Immature natural killer cell (primary cell): Measurements from ENCODE around the gene POU6F2. TPM values are rescaled to one million over a fixed set of nuclear protein-coding genes. Genes with fewer than 3 reads are reported as not detected.

Source experiments
- DNase-seq, 3 donors: peaks; one replicate each; pipeline ENCODE4 v3.0.0; 2022; ENCODE audit warnings: mixed read lengths in 1 of 3
- H3K27ac Mint-ChIP-seq, 6 donors: one replicate each; pipeline ENCODE4 v1.8.0; 2020; ENCODE audit warnings: mixed read lengths in 6 of 6, mild to moderate bottlenecking in 5 of 6, inconsistent platforms in 4 of 6, moderate library complexity in 3 of 6
- H3K27me3 Mint-ChIP-seq, 3 donors: one replicate each; pipeline ENCODE4 v1.8.0; 2020 to 2021; ENCODE audit warnings: low read depth in 3 of 3, mild to moderate bottlenecking in 3 of 3, mixed read lengths in 3 of 3, moderate library complexity in 3 of 3, inconsistent platforms in 1 of 3
- H3K36me3 Mint-ChIP-seq, 3 donors: one replicate each; pipeline ENCODE4 v1.8.0; 2020; ENCODE audit warnings: mixed read lengths in 3 of 3, inconsistent platforms in 2 of 3, mild to moderate bottlenecking in 2 of 3
- H3K4me1 Mint-ChIP-seq, 2 donors: one replicate each; pipeline ENCODE4 v1.8.0; 2020; ENCODE audit warnings: inconsistent platforms in 2 of 2, mild to moderate bottlenecking in 2 of 2, mixed read lengths in 2 of 2, moderate library complexity in 1 of 2
- H3K4me3 Mint-ChIP-seq, 5 donors: one replicate each; pipeline ENCODE4 v1.8.0; 2020; ENCODE audit warnings: mild to moderate bottlenecking in 5 of 5, mixed read lengths in 5 of 5, inconsistent platforms in 3 of 5, moderate library complexity in 3 of 5
- H3K9me3 Mint-ChIP-seq, 6 donors: one replicate each; pipeline ENCODE4 v1.8.0; 2020; ENCODE audit warnings: mild to moderate bottlenecking in 6 of 6, mixed read lengths in 6 of 6, inconsistent platforms in 4 of 6, moderate library complexity in 3 of 6
- polyA plus RNA-seq, 3 donors: library from polyadenylated mRNA; unstranded; fragments of 300-500 nt; fragmentation: Illumina TruSeq; gene quantifications; one replicate each; pipeline ENCODE4 v1.2.3, GENCODE V29; 2021

Gene POU6F2
- polyA plus RNA-seq, 3 donors from 2014 or later: not detected

GRCh38 chr7:39202041-39202440 is 224.3 kb downstream of the POU6F2 start:
- peaks cover 1 to 5% (median 1%) of the 10 kb centered on the region in 3 donors for H3K27me3 Mint-ChIP-seq
- no peaks in the 10 kb centered on the region for H3K4me1 Mint-ChIP-seq
- H3K27ac Mint-ChIP-seq: no peak overlapping the region
- H3K4me3 Mint-ChIP-seq: no peak overlapping the region
- no peak for DNase-seq
- H3K9me3 Mint-ChIP-seq: no peaks in the 10 kb centered on the region
- no peaks in the 10 kb centered on the region for H3K36me3 Mint-ChIP-seq

GRCh38 chr7:39210362-39210761 is 232.7 kb downstream of the POU6F2 start:
- Mint-ChIP-seq H3K27ac (no peak overlapping the region), H3K27me3 (peaks cover 3 to 9% (median 4%) of the 10 kb centered on the region in 3 donors), H3K4me3 (no peak overlapping the region), H3K4me1 (no peaks in the 10 kb centered on the region), H3K9me3 (peaks cover 0 to 2% (median 0%) of the 10 kb centered on the region in 6 donors), H3K36me3 (no peaks in the 10 kb centered on the region)
- DNase-seq: no peak

- DNase-seq: no peak
- Mint-ChIP-seq H3K27ac (no peak overlapping the region), H3K27me3 (peaks cover 3 to 9% (median 4%) of the 10 kb centered on the region in 3 donors), H3K4me3 (no peak overlapping the region), H3K36me3 (no peaks in the 10 kb centered on the region), H3K9me3 (peaks cover 0 to 2% (median 0%) of the 10 kb centered on the region in 6 donors), H3K4me1 (no peaks in the 10 kb centered on the region)
These were observed 233.9 kb downstream of the POU6F2 start for GRCh38 chr7:39211581-39211980.

- no peak for DNase-seq
- Mint-ChIP-seq H3K9me3 (peaks cover 0 to 2% (median 0%) of the 10 kb centered on the region in 6 donors), H3K36me3 (no peaks in the 10 kb centered on the region), H3K27me3 (peaks cover 3 to 9% (median 3%) of the 10 kb centered on the region in 3 donors), H3K4me1 (no peaks in the 10 kb centered on the region), H3K4me3 (no peak overlapping the region), H3K27ac (no peak overlapping the region)
These were observed 235.2 kb downstream of the POU6F2 start for GRCh38 chr7:39212876-39213275.

GRCh38 chr7:39217783-39218182 is 240.1 kb downstream of the POU6F2 start:
- H3K9me3 Mint-ChIP-seq: no peaks in the 10 kb centered on the region
- DNase-seq: no peak
- H3K36me3 Mint-ChIP-seq: no peaks in the 10 kb centered on the region
- no peaks in the 10 kb centered on the region for H3K4me1 Mint-ChIP-seq
- H3K27me3 Mint-ChIP-seq: peaks cover 2 to 4% (median 3%) of the 10 kb centered on the region in 3 donors
- H3K27ac Mint-ChIP-seq: no peak overlapping the region
- H3K4me3 Mint-ChIP-seq: no peak overlapping the region

GRCh38 chr7:39219869-39220268 is 242.2 kb downstream of the POU6F2 start:
- Mint-ChIP-seq H3K27ac (no peak overlapping the region), H3K4me1 (no peaks in the 10 kb centered on the region), H3K9me3 (no peaks in the 10 kb centered on the region), H3K36me3 (no peaks in the 10 kb centered on the region), H3K4me3 (no peak overlapping the region), H3K27me3 (peaks cover 0 to 3% (median 0%) of the 10 kb centered on the region in 3 donors)
- DNase-seq: no peak

GRCh38 chr7:39221901-39222300 is 244.2 kb downstream of the POU6F2 start:
- Mint-ChIP-seq H3K9me3 (no peaks in the 10 kb centered on the region), H3K36me3 (no peaks in the 10 kb centered on the region), H3K27ac (no peak overlapping the region), H3K4me3 (no peak overlapping the region), H3K27me3 (peaks cover 0 to 3% (median 0%) of the 10 kb centered on the region in 3 donors), H3K4me1 (no peaks in the 10 kb centered on the region)
- DNase-seq: no peak

GRCh38 chr7:39228946-39229345 is 251.2 kb downstream of the POU6F2 start:
- Mint-ChIP-seq H3K36me3 (no peaks in the 10 kb centered on the region), H3K27me3 (peaks cover 0 to 3% (median 2%) of the 10 kb centered on the region in 3 donors), H3K4me3 (no peak overlapping the region), H3K27ac (no peak overlapping the region), H3K4me1 (no peaks in the 10 kb centered on the region), H3K9me3 (no peaks in the 10 kb centered on the region)
- DNase-seq: no peak

GRCh38 chr7:39233851-39234529 is 256.3 kb downstream of the POU6F2 start:
- Mint-ChIP-seq H3K9me3 (peaks cover 0 to 3% (median 0%) of the 10 kb centered on the region in 6 donors), H3K36me3 (no peaks in the 10 kb centered on the region), H3K4me3 (no peak overlapping the region), H3K4me1 (no peaks in the 10 kb centered on the region), H3K27me3 (peaks cover 2 to 3% (median 2%) of the 10 kb centered on the region in 3 donors), H3K27ac (no peak overlapping the region)
- DNase-seq: no peak

GRCh38 chr7:39238234-39238869 is 260.6 kb downstream of the POU6F2 start:
- no peak overlapping the region for H3K27ac Mint-ChIP-seq
- no peaks in the 10 kb centered on the region for H3K4me1 Mint-ChIP-seq
- no peak for DNase-seq
- H3K9me3 Mint-ChIP-seq: peaks cover 0 to 10% (median 2%) of the 10 kb centered on the region in 6 donors
- no peaks in the 10 kb centered on the region for H3K36me3 Mint-ChIP-seq
- no peak overlapping the region for H3K4me3 Mint-ChIP-seq
- peaks cover 0 to 2% (median 0%) of the 10 kb centered on the region in 3 donors for H3K27me3 Mint-ChIP-seq

- DNase-seq: no peak
- no peak overlapping the region for H3K27ac Mint-ChIP-seq
- H3K9me3 Mint-ChIP-seq: peaks cover 0 to 10% (median under 1%) of the 10 kb centered on the region in 6 donors
- no peaks in the 10 kb centered on the region for H3K36me3 Mint-ChIP-seq
- no peaks in the 10 kb centered on the region for H3K4me1 Mint-ChIP-seq
- H3K4me3 Mint-ChIP-seq: no peak overlapping the region
- peaks cover 0 to 2% (median 2%) of the 10 kb centered on the region in 3 donors for H3K27me3 Mint-ChIP-seq
These were observed 263.2 kb downstream of the POU6F2 start for GRCh38 chr7:39240864-39241263.

- no peak for DNase-seq
- no peaks in the 10 kb centered on the region for H3K36me3 Mint-ChIP-seq
- peaks cover 0 to 14% (median 2%) of the 10 kb centered on the region in 3 donors for H3K27me3 Mint-ChIP-seq
- H3K9me3 Mint-ChIP-seq: peaks cover 0 to 3% (median 0%) of the 10 kb centered on the region in 6 donors
- no peak overlapping the region for H3K4me3 Mint-ChIP-seq
- H3K27ac Mint-ChIP-seq: no peak overlapping the region
- no peaks in the 10 kb centered on the region for H3K4me1 Mint-ChIP-seq
These were observed 269.9 kb downstream of the POU6F2 start for GRCh38 chr7:39247576-39247975.

GRCh38 chr7:39248041-39248691 is 270.5 kb downstream of the POU6F2 start:
- H3K27ac Mint-ChIP-seq: no peak overlapping the region
- no peak overlapping the region for H3K4me3 Mint-ChIP-seq
- peaks cover 0 to 3% (median 0%) of the 10 kb centered on the region in 6 donors for H3K9me3 Mint-ChIP-seq
- no peak for DNase-seq
- peaks cover 0 to 14% (median 2%) of the 10 kb centered on the region in 3 donors for H3K27me3 Mint-ChIP-seq
- H3K4me1 Mint-ChIP-seq: no peaks in the 10 kb centered on the region
- H3K36me3 Mint-ChIP-seq: no peaks in the 10 kb centered on the region

- no peak overlapping the region for H3K4me3 Mint-ChIP-seq
- H3K36me3 Mint-ChIP-seq: no peaks in the 10 kb centered on the region
- H3K27ac Mint-ChIP-seq: no peak overlapping the region
- no peaks in the 10 kb centered on the region for H3K4me1 Mint-ChIP-seq
- H3K9me3 Mint-ChIP-seq: peaks cover 0 to 3% (median 0%) of the 10 kb centered on the region in 6 donors
- DNase-seq: no peak
- peaks cover 0 to 14% (median 2%) of the 10 kb centered on the region in 3 donors for H3K27me3 Mint-ChIP-seq
These were observed 271.0 kb downstream of the POU6F2 start for GRCh38 chr7:39248692-39249090.
